HCT116 (cell line): ENCODE results near the gene DYNC2LI1.

ENCODE experiments used
- EGR1 ChIP-seq: IDR thresholded peaks from 2 replicates; pipeline ENCODE4 v1.6.1; 2012; ENCODE audit warnings: low read depth
- EZH2phosphoT487 ChIP-seq: fragments of 200-600 bp; IDR thresholded peaks from 2 replicates; pipeline ENCODE4 v1.6.1; 2018; ENCODE audit warnings: antibody characterized with exemption, borderline replicate concordance
- POLR2A ChIP-seq: IDR thresholded peaks from 2 replicates; pipeline ENCODE4 v1.7.0; 2011; ENCODE audit warnings: borderline replicate concordance; ENCODE audit not compliant: insufficient read depth, insufficient read length; ENCODE audit errors: extremely low read depth
- POLR2AphosphoS5 ChIP-seq: IDR thresholded peaks from 2 replicates; pipeline ENCODE4 v1.6.1; 2011; ENCODE audit warnings: mild to moderate bottlenecking, low read depth, low read length, moderate library complexity
- SP1 ChIP-seq: IDR thresholded peaks from 2 replicates; pipeline ENCODE4 v1.6.1; 2012; ENCODE audit warnings: low read depth
- YY1 ChIP-seq: IDR thresholded peaks from 2 replicates; pipeline ENCODE4 v1.6.1; 2011; ENCODE audit warnings: low read length, low read depth, moderate library complexity, mild to moderate bottlenecking; ENCODE audit not compliant: insufficient replicate concordance; ENCODE audit errors: extremely low read depth
- TF ChIP-seq, protein P1 (sequence below), 3 experiments: fragments of 200-600 bp in 1 of 3; sonication (generic) in 1 of 3; IDR thresholded peaks in 2 of 3; conservative IDR thresholded peaks in 1 of 3; 2 replicates each; pipeline ENCODE4 v1.5.1; 2012 to 2017; ENCODE audit warnings: low read depth in 2 of 3, low read length in 2 of 3, antibody characterized with exemption in 1 of 3, borderline replicate concordance in 1 of 3, control low read depth in 1 of 3, mild to moderate bottlenecking in 1 of 3, mixed read lengths in 1 of 3, mixed run types in 1 of 3, moderate library complexity in 1 of 3; ENCODE audit not compliant: insufficient read depth in 1 of 3

DNA sequence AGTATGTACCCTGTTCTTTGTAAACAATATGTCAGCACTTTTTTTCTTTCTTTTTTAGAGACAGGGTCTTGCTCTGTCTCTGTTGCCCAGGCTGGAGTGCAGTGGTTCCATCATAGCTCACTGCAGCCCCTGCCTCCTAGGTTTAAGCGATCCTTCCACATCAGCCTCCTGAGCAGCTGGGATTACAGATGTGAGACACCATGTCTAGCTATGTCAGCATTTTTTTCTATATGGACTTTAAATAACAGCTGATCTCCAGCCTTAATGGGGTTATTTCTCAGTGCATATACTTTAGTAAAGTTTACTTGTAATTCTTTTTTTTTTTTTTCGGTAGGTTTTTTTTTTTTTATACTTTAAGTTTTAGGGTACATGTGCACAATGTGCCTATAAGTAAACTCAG, 38.2 kb downstream of the DYNC2LI1 start:
- TF ChIP-seq SP1 (no peak), POLR2A (no peak), POLR2AphosphoS5 (no peak), EZH2phosphoT487 (no peak), EGR1 (no peak), YY1 (no peak)
- TF ChIP-seq, protein P1, sequence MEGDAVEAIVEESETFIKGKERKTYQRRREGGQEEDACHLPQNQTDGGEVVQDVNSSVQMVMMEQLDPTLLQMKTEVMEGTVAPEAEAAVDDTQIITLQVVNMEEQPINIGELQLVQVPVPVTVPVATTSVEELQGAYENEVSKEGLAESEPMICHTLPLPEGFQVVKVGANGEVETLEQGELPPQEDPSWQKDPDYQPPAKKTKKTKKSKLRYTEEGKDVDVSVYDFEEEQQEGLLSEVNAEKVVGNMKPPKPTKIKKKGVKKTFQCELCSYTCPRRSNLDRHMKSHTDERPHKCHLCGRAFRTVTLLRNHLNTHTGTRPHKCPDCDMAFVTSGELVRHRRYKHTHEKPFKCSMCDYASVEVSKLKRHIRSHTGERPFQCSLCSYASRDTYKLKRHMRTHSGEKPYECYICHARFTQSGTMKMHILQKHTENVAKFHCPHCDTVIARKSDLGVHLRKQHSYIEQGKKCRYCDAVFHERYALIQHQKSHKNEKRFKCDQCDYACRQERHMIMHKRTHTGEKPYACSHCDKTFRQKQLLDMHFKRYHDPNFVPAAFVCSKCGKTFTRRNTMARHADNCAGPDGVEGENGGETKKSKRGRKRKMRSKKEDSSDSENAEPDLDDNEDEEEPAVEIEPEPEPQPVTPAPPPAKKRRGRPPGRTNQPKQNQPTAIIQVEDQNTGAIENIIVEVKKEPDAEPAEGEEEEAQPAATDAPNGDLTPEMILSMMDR (IDR thresholded peaks at IDR 0.05 in 2 of 3, conservative IDR thresholded peaks at IDR 0.05 in 1 of 3; ENCODE audit: borderline replicate concordance in 1 of 3, insufficient read depth in 1 of 3, low read depth in 2 of 3, low read length in 2 of 3): no peak
